Measurements from ENCODE around the gene HEATR3. TPM values are rescaled to one million over a fixed set of nuclear protein-coding genes. Genes with fewer than 3 reads are reported as not detected.

Gene HEATR3
- total and polyA plus RNA-seq, 2 of the 13 experiments (the other 11 are each of a cell fraction or from before 2014, with no cell fraction given), result 22.4 to 52.4 TPM

- TF ChIP-seq ZNF687 (CRISPR knock-in tag; IDR thresholded peaks at IDR 0.05) (no peak), FOXM1 (CRISPR knock-in tag; IDR thresholded peaks at IDR 0.05) (0 out of 2 replicates have a peak, but pooled peaks have one; percentile 28), ZBTB46 (CRISPR knock-in tag; IDR thresholded peaks at IDR 0.05; ENCODE audit: borderline replicate concordance) (no peak), THAP9 (CRISPR knock-in tag; IDR thresholded peaks at IDR 0.05; ENCODE audit: borderline replicate concordance) (no peak), TAF1 (CRISPR knock-in tag; IDR thresholded peaks at IDR 0.05) (peak; percentile 41; the same call in 1 of the 2 replicates), ZNF143 (CRISPR knock-in tag; IDR thresholded peaks at IDR 0.05) (no peak), BHLHE40 (IDR thresholded peaks at IDR 0.05; ENCODE audit: low read length) (no peak), BRF2 (CRISPR knock-in tag; IDR thresholded peaks at IDR 0.05) (no peak), ZSCAN20 (CRISPR knock-in tag; IDR thresholded peaks at IDR 0.05; ENCODE audit: borderline replicate concordance) (peak; percentile 81; the same call in 1 of the 2 replicates), ZNF850 (CRISPR knock-in tag; conservative IDR thresholded peaks at IDR 0.05) (0 out of 2 replicates have a peak, but pooled peaks have one; percentile 24), ZNF572 (CRISPR knock-in tag; IDR thresholded peaks at IDR 0.05) (0 out of 2 replicates have a peak, but pooled peaks have one; percentile 79), ZFP91 (CRISPR knock-in tag; IDR thresholded peaks at IDR 0.05; ENCODE audit: borderline replicate concordance) (no peak; the same call in 1 of the 2 replicates), GTF2F1 (IDR thresholded peaks at IDR 0.05; ENCODE audit: low read length) (no peak), ZNF292 (CRISPR knock-in tag; IDR thresholded peaks at IDR 0.05; ENCODE audit: borderline replicate concordance, low read depth) (peak; percentile 50), ZNF282 (IDR thresholded peaks at IDR 0.05; ENCODE audit: partially characterized antibody) (no peak), ZNF775 (CRISPR knock-in tag; IDR thresholded peaks at IDR 0.05; ENCODE audit: borderline replicate concordance) (no peak), RXRA (CRISPR knock-in tag; IDR thresholded peaks at IDR 0.05) (no peak; the same call in 1 of the 2 replicates), ZNF589 (CRISPR knock-in tag; conservative IDR thresholded peaks at IDR 0.05) (no peak)
Measured at GRCh38 chr16:50152351-50152806, 86.6 kb downstream of the HEATR3 start (continued).

All from HepG2 (cell line).